Measurements from ENCODE around the gene CLDN9. TPM values are rescaled to one million over a fixed set of nuclear protein-coding genes. Genes with fewer than 3 reads are reported as not detected.

Gene CLDN9
- total and polyA plus RNA-seq, 7 donors, result 0.12 to 2.2 (median 0.74) TPM

DNA sequence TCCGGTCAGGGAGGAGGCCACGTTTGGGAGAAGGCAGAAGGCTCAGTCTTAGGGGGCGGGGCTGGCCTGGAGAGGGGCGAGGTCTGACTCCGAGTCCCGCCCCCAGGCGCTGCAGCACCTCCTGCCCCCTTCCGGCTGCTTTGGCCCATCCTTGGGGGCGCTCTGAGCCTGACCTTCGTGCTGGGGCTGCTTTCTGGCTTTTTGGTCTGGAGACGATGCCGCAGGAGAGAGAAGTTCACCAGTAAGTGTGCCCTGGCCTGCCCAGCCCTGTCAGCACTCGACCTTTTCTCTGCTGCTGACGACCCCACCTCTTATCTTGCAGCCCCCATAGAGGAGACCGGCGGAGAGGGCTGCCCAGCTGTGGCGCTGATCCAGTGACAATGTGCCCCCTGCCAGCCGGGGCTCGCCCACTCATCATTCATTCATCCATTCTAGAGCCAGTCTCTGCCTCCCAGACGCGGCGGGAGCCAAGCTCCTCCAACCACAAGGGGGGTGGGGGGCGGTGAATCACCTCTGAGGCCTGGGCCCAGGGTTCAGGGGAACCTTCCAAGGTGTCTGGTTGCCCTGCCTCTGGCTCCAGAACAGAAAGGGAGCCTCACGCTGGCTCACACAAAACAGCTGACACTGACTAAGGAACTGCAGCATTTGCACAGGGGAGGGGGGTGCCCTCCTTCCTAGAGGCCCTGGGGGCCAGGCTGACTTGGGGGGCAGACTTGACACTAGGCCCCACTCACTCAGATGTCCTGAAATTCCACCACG lies 8.9 kb downstream of the CLDN9 start:
- Histone ChIP-seq H3K4me3 (peak overlapping the region; percentile 94), H3K4me1 (peaks cover 31% of the 10 kb centered on the region), H3K9me3 (no peaks in the 10 kb centered on the region), H3K36me3 (ENCODE audit: insufficient read depth in 1 of 2, low read depth in 1 of 2) (peaks cover 0 to 15% of the 10 kb centered on the region in 2 donors), H3K27me3 (ENCODE audit: insufficient read depth in 3 of 3, low read length in 2 of 3) (peaks cover 0 to 18% (median 1%) of the 10 kb centered on the region in 3 donors), H3K27ac (peak overlapping the region; percentile 100)
- DNase-seq (peak; percentile 90 to 96), ATAC-seq (peak; percentile 55 to 65 (median 60))
- TF ChIP-seq, protein P1, sequence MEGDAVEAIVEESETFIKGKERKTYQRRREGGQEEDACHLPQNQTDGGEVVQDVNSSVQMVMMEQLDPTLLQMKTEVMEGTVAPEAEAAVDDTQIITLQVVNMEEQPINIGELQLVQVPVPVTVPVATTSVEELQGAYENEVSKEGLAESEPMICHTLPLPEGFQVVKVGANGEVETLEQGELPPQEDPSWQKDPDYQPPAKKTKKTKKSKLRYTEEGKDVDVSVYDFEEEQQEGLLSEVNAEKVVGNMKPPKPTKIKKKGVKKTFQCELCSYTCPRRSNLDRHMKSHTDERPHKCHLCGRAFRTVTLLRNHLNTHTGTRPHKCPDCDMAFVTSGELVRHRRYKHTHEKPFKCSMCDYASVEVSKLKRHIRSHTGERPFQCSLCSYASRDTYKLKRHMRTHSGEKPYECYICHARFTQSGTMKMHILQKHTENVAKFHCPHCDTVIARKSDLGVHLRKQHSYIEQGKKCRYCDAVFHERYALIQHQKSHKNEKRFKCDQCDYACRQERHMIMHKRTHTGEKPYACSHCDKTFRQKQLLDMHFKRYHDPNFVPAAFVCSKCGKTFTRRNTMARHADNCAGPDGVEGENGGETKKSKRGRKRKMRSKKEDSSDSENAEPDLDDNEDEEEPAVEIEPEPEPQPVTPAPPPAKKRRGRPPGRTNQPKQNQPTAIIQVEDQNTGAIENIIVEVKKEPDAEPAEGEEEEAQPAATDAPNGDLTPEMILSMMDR (IDR thresholded peaks at IDR 0.05), result peak; percentile 33
- intact Hi-C loops (cut with DNase I), result no loop called here
- WGBS, 3 donors, result 9 to 10% (median 9%) methylated on average over 21 to 25 of the region's 25 CpGs

DNA sequence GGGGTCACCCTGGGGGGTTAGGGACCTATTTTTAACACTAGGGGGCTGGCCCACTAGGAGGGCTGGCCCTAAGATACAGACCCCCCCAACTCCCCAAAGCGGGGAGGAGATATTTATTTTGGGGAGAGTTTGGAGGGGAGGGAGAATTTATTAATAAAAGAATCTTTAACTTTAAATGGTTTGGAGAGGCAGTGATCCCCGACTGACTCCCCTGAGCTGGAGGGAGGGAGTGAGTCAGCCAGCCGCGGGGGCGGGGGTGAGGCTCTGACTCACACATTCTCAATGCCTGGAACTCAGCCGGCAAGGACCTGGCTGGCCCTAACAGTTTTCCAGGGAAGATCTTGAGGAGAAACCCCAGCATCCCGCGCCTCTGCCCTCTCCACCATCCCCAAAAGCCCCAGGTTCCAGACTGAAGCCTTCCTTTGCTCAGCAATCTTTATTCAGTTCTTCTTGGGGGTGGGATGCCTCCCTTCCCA lies 9.5 kb downstream of the CLDN9 start:
- H3K4me3 ChIP-seq, result peak overlapping the region; percentile 94
- H3K27me3 ChIP-seq (ENCODE audit: insufficient read depth in 3 of 3, low read length in 2 of 3), result peaks cover 0 to 16% (median 1%) of the 10 kb centered on the region in 3 donors
- peaks cover 0 to 22% of the 10 kb centered on the region in 2 donors for H3K36me3 ChIP-seq (ENCODE audit: insufficient read depth in 1 of 2, low read depth in 1 of 2)
- no peaks in the 10 kb centered on the region for H3K9me3 ChIP-seq
- TF ChIP-seq, protein P1 (IDR thresholded peaks at IDR 0.05), result no peak
- peaks cover 31% of the 10 kb centered on the region for H3K4me1 ChIP-seq
- peak; percentile 45 to 67 (median 52) for ATAC-seq
- WGBS, 3 donors, result 9 to 23% (median 12%) methylated on average over 8 of the region's 8 CpGs
- DNase-seq, result peak; percentile 95
- H3K27ac ChIP-seq, result peak overlapping the region; percentile 100
- intact Hi-C loops (cut with DNase I), result no loop called here

DNA sequence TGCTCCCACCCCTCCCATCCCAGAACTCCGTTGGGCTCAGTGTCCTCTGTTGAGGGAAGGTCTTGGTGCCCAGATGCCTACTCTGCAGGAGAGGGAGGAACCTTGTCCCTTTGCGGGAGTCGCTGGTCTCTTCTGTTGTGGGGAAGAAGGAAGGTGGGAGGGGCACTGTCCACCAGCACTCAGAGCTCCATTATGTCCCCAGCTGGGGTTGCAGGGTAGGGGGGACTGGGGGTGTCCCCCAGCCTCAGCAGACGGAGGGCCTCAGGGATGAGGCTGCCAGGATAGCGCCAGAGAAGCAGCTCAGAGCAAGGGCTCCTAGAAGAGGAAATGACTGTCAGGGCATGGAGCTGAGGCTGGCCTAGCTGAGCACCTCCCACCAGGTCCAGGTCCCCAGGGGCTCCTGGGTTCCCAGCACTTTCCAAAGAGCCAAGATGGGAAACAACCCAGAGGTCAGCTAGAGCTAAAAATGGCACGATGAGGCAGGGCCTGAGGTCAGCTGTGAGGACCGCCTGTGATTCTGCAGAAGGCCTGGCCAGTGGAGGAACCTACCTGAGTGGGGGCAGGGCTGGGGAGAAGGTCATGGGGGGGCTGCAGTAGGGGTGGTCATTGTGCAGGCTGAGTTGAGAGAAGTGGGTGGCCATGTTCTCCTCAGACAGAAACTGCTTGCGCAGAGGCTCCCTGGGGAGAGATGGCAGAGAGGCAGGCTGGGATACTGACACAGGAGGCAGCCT lies 10.1 kb downstream of the CLDN9 start:
- H3K27ac ChIP-seq, result peak overlapping the region; percentile 100
- ATAC-seq (peak; percentile 4 to 36 (median 27)), DNase-seq (peak; percentile 74 to 84)
- intact Hi-C loops (cut with DNase I), result no loop called here
- H3K4me1 ChIP-seq, result peaks cover 31% of the 10 kb centered on the region
- TF ChIP-seq, protein P1 (IDR thresholded peaks at IDR 0.05), result no peak
- H3K4me3 ChIP-seq, result peak overlapping the region; percentile 94
- H3K36me3 ChIP-seq (ENCODE audit: insufficient read depth in 1 of 2, low read depth in 1 of 2), result peaks cover 0 to 25% of the 10 kb centered on the region in 2 donors
- peaks cover 0 to 10% (median 1%) of the 10 kb centered on the region in 3 donors for H3K27me3 ChIP-seq (ENCODE audit: insufficient read depth in 3 of 3, low read length in 2 of 3)
- 12 to 37% (median 19%) methylated on average over 6 to 8 of the region's 8 CpGs for WGBS, 3 donors
- H3K9me3 ChIP-seq, result no peaks in the 10 kb centered on the region

DNA sequence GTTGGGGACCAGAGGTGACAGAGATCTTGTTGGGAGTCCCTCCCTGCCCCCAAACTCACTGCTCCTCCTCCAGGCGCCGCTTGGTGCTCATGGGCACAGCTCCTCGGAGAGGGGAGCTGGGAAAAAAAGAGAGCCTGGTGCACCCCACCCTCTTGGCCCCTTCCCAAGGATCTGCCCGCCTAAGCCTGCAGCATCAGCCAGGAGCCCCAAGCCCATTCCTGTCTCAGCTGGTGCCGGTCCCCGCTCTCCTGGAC lies 10.6 kb downstream of the CLDN9 start:
- no peaks in the 10 kb centered on the region for H3K9me3 ChIP-seq
- H3K4me3 ChIP-seq, result peak overlapping the region; percentile 94
- peak in 2 of 4 donors; percentile 0 for ATAC-seq
- peaks cover 0 to 25% of the 10 kb centered on the region in 2 donors for H3K36me3 ChIP-seq (ENCODE audit: insufficient read depth in 1 of 2, low read depth in 1 of 2)
- peaks cover 29% of the 10 kb centered on the region for H3K4me1 ChIP-seq
- intact Hi-C loops (cut with DNase I), result no loop called here
- TF ChIP-seq, protein P1 (IDR thresholded peaks at IDR 0.05), result no peak
- peaks cover 0 to 5% (median 0%) of the 10 kb centered on the region in 3 donors for H3K27me3 ChIP-seq (ENCODE audit: insufficient read depth in 3 of 3, low read length in 2 of 3)
- 0 to 10% (median 7%) methylated on average over 3 to 6 of the region's 6 CpGs for WGBS, 3 donors
- peak overlapping the region; percentile 100 for H3K27ac ChIP-seq
- DNase-seq, result no peak

All from psoas muscle (tissue), 8 donors.